OCI-LY7 (cell line): ENCODE data around the gene CD9. TPM values are rescaled to one million over a fixed set of nuclear protein-coding genes. Genes with fewer than 3 reads are reported as not detected.

Experiments
- BruUV-seq: library from RNA; stranded (reverse); fragments of 400-500 nt; replicated peaks from 2 replicates; lab custom pipeline; 2021; lab: Mats Ljungman, UMichigan
- CTCF ChIA-PET: fragments of 300-600 bp; sonication (Branson Sonifier 250); formaldehyde crosslinking; loops from one replicate; lab custom pipeline; 2022; ENCODE audit warnings: antibody characterized with exemption; ENCODE audit not compliant: unreplicated experiment; lab: Charles Lee
- POLR2A ChIA-PET: fragments of 300-600 bp; sonication (Branson Sonifier 250); formaldehyde crosslinking; loops from one replicate; lab custom pipeline; 2022; ENCODE audit warnings: antibody characterized with exemption; lab: Charles Lee
- DNase-seq: peaks from one replicate; pipeline ENCODE4 v3.0.0-alpha.2; 2015; ENCODE audit warnings: low spot score
- H2AFZ ChIP-seq: fragments of 200-600 bp; sonication (generic), shearing (Covaris generic); 2 replicates; pipeline ENCODE4 v1.6.1; 2014; ENCODE audit warnings: mild to moderate bottlenecking, antibody characterized with exemption, low read length, moderate library complexity
- H3K27ac ChIP-seq: fragments of 200-600 bp; sonication (generic); 2 replicates; pipeline ENCODE4 v1.5.1; 2014; ENCODE audit warnings: mixed run types, low read depth, mild to moderate bottlenecking, moderate library complexity, low read length, inconsistent platforms; ENCODE audit not compliant: poor library complexity, severe bottlenecking
- H3K36me3 ChIP-seq: fragments of 200-600 bp; sonication (generic); 2 replicates; pipeline ENCODE4 v1.6.1; 2014; ENCODE audit warnings: mild to moderate bottlenecking, antibody characterized with exemption, low read length, moderate library complexity, mixed read lengths; ENCODE audit not compliant: insufficient read depth
- H3K4me1 ChIP-seq: fragments of 200-600 bp; sonication (generic); 2 replicates; pipeline ENCODE4 v1.5.1; 2014; ENCODE audit warnings: mild to moderate bottlenecking, low read length; ENCODE audit not compliant: insufficient read depth, poor library complexity, severe bottlenecking
- H3K4me2 ChIP-seq: fragments of 200-600 bp; sonication (generic); 2 replicates; pipeline ENCODE4 v1.6.1; 2014; ENCODE audit warnings: mild to moderate bottlenecking, low read length
- H3K4me3 ChIP-seq: fragments of 200-600 bp; sonication (generic); 2 replicates; pipeline ENCODE4 v1.5.1; 2014; ENCODE audit warnings: mild to moderate bottlenecking, low read depth, low read length; ENCODE audit not compliant: poor library complexity, severe bottlenecking
- H3K79me2 ChIP-seq: fragments of 200-600 bp; sonication (generic); 2 replicates; pipeline ENCODE4 v1.6.1; 2016; ENCODE audit warnings: low read depth, mild to moderate bottlenecking, low read length, moderate library complexity, mixed read lengths; ENCODE audit not compliant: insufficient read depth
- H3K9me2 ChIP-seq: fragments of 200-600 bp; sonication (generic); 2 replicates; pipeline ENCODE4 v1.6.1; 2016; ENCODE audit warnings: mild to moderate bottlenecking, low read length, mixed read lengths; ENCODE audit not compliant: insufficient read depth
- H3K9me3 ChIP-seq: fragments of 200-600 bp; sonication (generic); 2 replicates; pipeline ENCODE4 v1.6.1; 2014; ENCODE audit warnings: mild to moderate bottlenecking, mixed run types, low read length, mixed read lengths
- H4K20me1 ChIP-seq: fragments of 200-600 bp; sonication (generic); 2 replicates; pipeline ENCODE4 v1.6.1; 2014; ENCODE audit warnings: mild to moderate bottlenecking, antibody characterized with exemption, low read length, moderate library complexity, mixed read lengths; ENCODE audit not compliant: insufficient read depth
- CTCF ChIP-seq: fragments of 200-600 bp; sonication (generic); conservative IDR thresholded peaks from 2 replicates; pipeline ENCODE4 v1.5.1; 2014; ENCODE audit warnings: mild to moderate bottlenecking, antibody characterized with exemption, low read length, moderate library complexity, mixed read lengths
- EZH2phosphoT487 ChIP-seq: fragments of 200-600 bp; sonication (generic); IDR thresholded peaks from 2 replicates; pipeline ENCODE4 v1.6.1; 2018; ENCODE audit warnings: low read depth, borderline replicate concordance, mild to moderate bottlenecking, mixed run types, antibody characterized with exemption, low read length, moderate library complexity, mixed read lengths
- intact Hi-C: fragments of 100-400 bp; cut with micrococcal nuclease; formaldehyde crosslinking; loops from one replicate; pipeline ENCODE4 v1.10.0; 2022; ENCODE audit not compliant: unreplicated experiment
- total RNA-seq, 2 experiments: library from RNA; depleted of rRNA in 1 of 2; stranded (reverse); fragments of >200 nt in 1 of 2; shearing (Covaris generic) in 1 of 2; gene quantifications; 2 replicates each; pipeline ENCODE4 v1.2.3, GENCODE V29; 2014 to 2022

Gene CD9
- total RNA-seq, 2 experiments from 2014 or later, result not detected

DNA sequence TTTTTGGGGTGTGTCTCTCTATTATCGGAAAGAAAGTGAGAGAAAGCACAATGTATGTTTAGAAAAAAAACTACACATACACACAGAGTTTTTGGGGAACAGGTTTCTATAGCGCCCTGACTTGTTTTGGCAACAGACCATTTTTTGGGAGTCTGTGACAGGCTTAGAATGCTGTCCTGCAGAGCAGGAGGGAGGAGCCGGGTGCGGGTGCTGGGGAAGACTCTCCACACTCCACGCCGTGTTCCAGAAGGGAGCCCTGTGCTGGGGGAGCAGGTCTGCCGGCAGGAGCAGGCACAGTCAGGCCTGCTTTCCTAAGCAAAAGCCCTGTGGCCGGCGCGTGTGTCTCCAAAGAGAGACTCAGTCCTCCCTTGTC is 26.5 kb downstream of the CD9 start:
- ChIA-PET POLR2A (no interaction called here), CTCF (no interaction called here)
- H3K27ac ChIP-seq, result no peak overlapping the region
- H3K4me1 ChIP-seq, result peaks cover 22% of the 10 kb centered on the region
- no peak overlapping the region for H3K4me2 ChIP-seq
- no peak overlapping the region for H2AFZ ChIP-seq
- H3K9me3 ChIP-seq, result no peaks in the 10 kb centered on the region
- DNase-seq, result no peak
- no peaks in the 10 kb centered on the region for H3K9me2 ChIP-seq
- H3K79me2 ChIP-seq, result no peaks in the 10 kb centered on the region
- BruUV-seq, result no TSS peak
- TF ChIP-seq CTCF (no peak), EZH2phosphoT487 (no peak)
- intact Hi-C loops, result no loop called here
- no peaks in the 10 kb centered on the region for H3K36me3 ChIP-seq
- H3K4me3 ChIP-seq, result no peak overlapping the region
- no peaks in the 10 kb centered on the region for H4K20me1 ChIP-seq

GRCh38 chr12:6228535-6229223 is 28.5 kb downstream of the CD9 start:
- H3K4me3 ChIP-seq, result no peak overlapping the region
- no peak for TF ChIP-seq EZH2phosphoT487
- TF ChIP-seq CTCF, result no peak
- CTCF ChIA-PET, result no interaction called here
- no peaks in the 10 kb centered on the region for H3K79me2 ChIP-seq
- POLR2A ChIA-PET, result interaction anchor here (0.6 to 2.5 kb wide), 5 partner anchors 8 to 39 kb away, joined by 3 to 9 read pairs (median 3); partner anchors contain the start of gene CD9
- no peaks in the 10 kb centered on the region for H3K36me3 ChIP-seq
- peaks cover 22% of the 10 kb centered on the region for H3K4me1 ChIP-seq
- BruUV-seq, result no TSS peak
- no peaks in the 10 kb centered on the region for H4K20me1 ChIP-seq
- intact Hi-C loops, result no loop called here
- H3K27ac ChIP-seq, result no peak overlapping the region
- no peaks in the 10 kb centered on the region for H3K9me2 ChIP-seq
- no peaks in the 10 kb centered on the region for H3K9me3 ChIP-seq
- no peak overlapping the region for H2AFZ ChIP-seq
- no peak for DNase-seq
- no peak overlapping the region for H3K4me2 ChIP-seq
